Pulmonary artery endothelial cell (primary cell): ENCODE results near the gene PCP4L1. TPM values are rescaled to one million over a fixed set of nuclear protein-coding genes. Genes with fewer than 3 reads are reported as not detected.
A peak's percentile ranks its signal among the peaks of the same experiment; 100 is the strongest.
"Not testable (repeated sequence)": the region's sequence is repeated elsewhere in the genome, so short reads cannot be mapped to it uniquely, and the experiment has no call there.

ENCODE experiments used
- DNase-seq: peaks from one replicate; pipeline ENCODE4 v3.0.0-alpha.2; 2011; ENCODE audit warnings: low read depth, low spot score
- total RNA-seq: library from RNA; depleted of rRNA; stranded (reverse); fragments of >200 nt; gene quantifications from 2 replicates; pipeline ENCODE4 v1.2.3, GENCODE V29; 2014

The PCP4L1 gene
- total RNA-seq, 1 donor from 2014 or later = not detected

GRCh38 chr1:161314201-161314981, 55.8 kb downstream of the PCP4L1 start, which contains the start of gene SDHC:
SDHC (plus strand) TSS chr1:161314381; CDS start chr1:161314406, 25 bp downstream.
- peak; percentile 72 for DNase-seq

GRCh38 chr1:161315841-161316674, 57.5 kb downstream of the PCP4L1 start:
- not testable (repeated sequence) for DNase-seq

GRCh38 chr1:161324020-161324419, 65.5 kb downstream of the PCP4L1 start:
- DNase-seq = no peak

- DNase-seq = no peak
These were observed 71.8 kb downstream of the PCP4L1 start for GRCh38 chr1:161330346-161330745.

DNA sequence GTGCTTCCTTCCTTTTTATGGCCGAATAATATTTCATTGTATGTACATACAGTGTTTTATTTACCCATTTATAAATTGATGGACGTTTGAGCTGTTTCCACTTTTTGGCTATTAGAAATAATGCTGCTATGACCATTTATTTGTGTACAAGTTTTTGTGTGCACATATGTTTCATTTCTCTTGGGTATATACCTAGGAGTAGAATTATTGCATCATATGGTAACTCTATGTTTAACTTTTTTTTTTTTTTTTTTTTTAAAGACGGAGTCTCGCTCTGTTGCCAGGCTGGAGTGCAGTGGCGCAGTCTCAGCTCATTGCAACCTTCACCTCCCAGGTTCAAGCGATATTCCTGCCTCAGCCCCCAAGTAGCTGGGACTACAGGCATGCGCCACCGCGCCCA, 74.6 kb downstream of the PCP4L1 start:
- no peak for DNase-seq

Other genes with a start within 250 kb of the PCP4L1 start
- gene F11R, start 237.6 kb upstream of the PCP4L1 start, total RNA-seq = 242 and 246 TPM in 2 replicates
- gene TSTD1, start 219.8 kb upstream of the PCP4L1 start, total RNA-seq = 19.1 and 44.2 TPM in 2 replicates
- 95.7 and 127 TPM in 2 replicates for gene USF1, start 212.8 kb upstream of the PCP4L1 start, total RNA-seq
- gene ARHGAP30, start 188.9 kb upstream of the PCP4L1 start, total RNA-seq = 0.04 TPM in 1 of 2 replicates, not detected in the other
- 0.14 and 0.53 TPM in 2 replicates for gene NECTIN4, start 169.2 kb upstream of the PCP4L1 start, total RNA-seq
- gene KLHDC9, start 160.4 kb upstream of the PCP4L1 start, total RNA-seq = 0.60 and 0.86 TPM in 2 replicates
- 56.3 and 93.2 TPM in 2 replicates for gene PFDN2, start 140.7 kb upstream of the PCP4L1 start, total RNA-seq
- gene NIT1, start 140.6 kb upstream of the PCP4L1 start, total RNA-seq = 11.3 and 14.3 TPM in 2 replicates
- gene DEDD, start 126.1 kb upstream of the PCP4L1 start, total RNA-seq = 38.8 and 56.2 TPM in 2 replicates
- 124 and 130 TPM in 2 replicates for gene UFC1, start 104.8 kb upstream of the PCP4L1 start, total RNA-seq
- 4.6 and 8.3 TPM in 2 replicates for gene USP21, start 99.2 kb upstream of the PCP4L1 start, total RNA-seq
- gene PPOX, start 92.3 kb upstream of the PCP4L1 start, total RNA-seq = 16.0 and 19.1 TPM in 2 replicates
- gene B4GALT3, start 81.2 kb upstream of the PCP4L1 start, total RNA-seq = 24.7 and 25.9 TPM in 2 replicates
- 26.8 and 43.7 TPM in 2 replicates for gene ADAMTS4, start 59.7 kb upstream of the PCP4L1 start, total RNA-seq
- gene NDUFS2, start 56.4 kb upstream of the PCP4L1 start, total RNA-seq = 200 and 232 TPM in 2 replicates
- 0.26 and 0.49 TPM in 2 replicates for gene FCER1G, start 43.5 kb upstream of the PCP4L1 start, total RNA-seq
- not detected in 2 replicates for gene APOA2, start 35.1 kb upstream of the PCP4L1 start, total RNA-seq
- gene TOMM40L, start 32.7 kb upstream of the PCP4L1 start, total RNA-seq = 20.4 and 29.7 TPM in 2 replicates
- not detected in 2 replicates for gene NR1I3, start 20.5 kb upstream of the PCP4L1 start, total RNA-seq
- gene MPZ, start 51.2 kb downstream of the PCP4L1 start, total RNA-seq = 0.95 and 0.99 TPM in 2 replicates
- gene SDHC, start 55.6 kb downstream of the PCP4L1 start, total RNA-seq = 31.2 and 36.0 TPM in 2 replicates
- not detected in 2 replicates for gene CFAP126, start 109.1 kb downstream of the PCP4L1 start, total RNA-seq
- not detected in 2 replicates for gene FCGR2A, start 246.7 kb downstream of the PCP4L1 start, total RNA-seq